Muscle of back (tissue), 13 donors: ENCODE data around the gene CLTCL1. TPM values are rescaled to one million over a fixed set of nuclear protein-coding genes. Genes with fewer than 3 reads are reported as not detected.
"Not testable (repeated sequence)": the region's sequence is repeated elsewhere in the genome, so short reads cannot be mapped to it uniquely, and the experiment has no call there.

Source experiments
- DNase-seq, 3 donors: peaks; one replicate each; pipeline versions ENCODE4 v3.0.0 to v3.0.0-alpha.2; 2013
- long read RNA-seq, 9 donors: transcript quantifications; one replicate each; lab custom pipeline, GENCODE V29; 2026
- polyA plus RNA-seq, 10 donors: library from polyadenylated mRNA; unstranded; fragments of 120-200 nt; gene quantifications; one replicate each; pipeline ENCODE4 v1.2.1, GENCODE V29; 2013; ENCODE audit not compliant: insufficient read length in 10 of 10

Gene CLTCL1
- 10 to 100 TPM; 11.6 to 27.6 (median 18.6) TPM for polyA plus RNA-seq
- long read RNA-seq, donor 1, full-length matches to known transcripts, result 1 of 1 reads
- long read RNA-seq, donor 1, partial matches to known transcripts, result 0 of 1 reads
- long read RNA-seq, donor 1, other reads (novel, unspliced or antisense), result 0 of 1 reads
- long read RNA-seq, donor 2, full-length matches to known transcripts, result 1 of 1 reads
- long read RNA-seq, donor 2, partial matches to known transcripts, result 0 of 1 reads
- long read RNA-seq, donor 2, other reads (novel, unspliced or antisense), result 0 of 1 reads
- long read RNA-seq, donor 3, result 0 reads
- long read RNA-seq, donor 4, full-length matches to known transcripts, result 1 of 1 reads
- long read RNA-seq, donor 4, partial matches to known transcripts, result 0 of 1 reads
- long read RNA-seq, donor 4, other reads (novel, unspliced or antisense), result 0 of 1 reads
- long read RNA-seq, donor 5, result 0 reads
- long read RNA-seq, donor 6, result 0 reads
- long read RNA-seq, donor 7, result 0 reads
- long read RNA-seq, donor 8, result 0 reads
- long read RNA-seq, donor 9, result 0 reads

DNA sequence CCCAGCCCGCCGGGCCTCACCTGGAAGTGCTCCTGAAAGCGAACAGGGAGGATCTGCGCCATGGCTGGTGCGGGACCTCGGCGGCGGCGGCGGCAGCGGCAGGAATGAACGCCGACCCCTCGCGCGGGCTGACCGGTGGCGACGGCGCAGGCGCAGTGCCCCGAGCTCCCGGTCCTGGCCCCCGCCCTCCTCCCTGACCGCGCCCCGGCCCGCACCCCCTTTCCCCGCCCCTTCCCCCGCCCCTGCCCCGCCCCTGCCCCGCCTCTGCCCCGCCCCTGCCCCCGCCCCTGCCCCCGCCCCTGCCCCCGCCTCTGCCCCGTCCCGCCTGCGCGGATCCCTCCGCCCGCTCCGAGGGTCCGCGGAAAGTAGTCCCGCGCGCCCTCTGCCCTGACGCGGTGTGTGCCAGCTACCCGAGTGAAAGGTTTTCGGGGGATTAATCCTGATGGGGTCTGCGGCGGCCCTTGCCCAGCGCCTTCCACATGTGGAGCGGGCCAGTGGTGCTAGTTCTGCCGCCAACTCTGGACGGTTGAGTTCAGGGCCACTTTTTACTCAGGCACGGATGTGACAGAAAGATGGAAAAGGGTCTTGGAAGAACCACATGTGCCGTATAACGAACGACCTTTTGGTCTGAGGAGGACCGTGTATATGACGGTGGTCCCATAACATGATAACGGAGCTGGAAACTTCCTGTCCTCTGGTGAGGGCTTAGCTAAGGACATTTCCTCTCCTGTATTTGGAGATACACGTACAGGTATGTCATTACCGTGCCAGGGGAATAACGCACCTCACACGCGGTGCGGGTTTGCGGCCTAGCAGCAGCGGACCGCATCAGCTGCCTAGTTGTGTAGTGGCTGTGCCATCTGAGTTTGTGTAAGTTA, at the start of gene CLTCL1:
Gene CLTCL1, minus strand, starts transcription at position 140 of the 878 bp plus-strand sequence. Its CDS starts 78 bp downstream, at position 62.
- DNase-seq, result peak; percentile 62 to 95 (median 78)

DNA sequence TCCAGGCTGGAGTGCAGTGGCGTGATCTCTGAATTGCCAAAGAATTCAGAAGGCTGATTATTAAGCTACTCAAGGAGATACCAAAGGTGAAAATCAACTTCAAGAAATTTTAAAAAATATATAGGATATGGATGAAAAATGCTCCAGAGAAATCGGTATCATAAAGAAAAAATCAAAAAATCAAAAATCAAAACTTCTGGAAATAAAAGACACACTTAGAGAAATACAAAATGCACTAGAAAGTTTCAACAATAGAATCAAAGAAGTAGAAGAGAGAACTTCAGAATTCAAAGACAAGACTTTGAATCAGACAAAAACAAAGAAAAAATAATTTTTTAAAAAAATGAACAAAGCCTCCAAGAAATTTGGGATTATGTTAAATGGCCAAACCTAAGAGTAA, 45.6 kb upstream of the CLTCL1 start:
- no peak for DNase-seq

DNA sequence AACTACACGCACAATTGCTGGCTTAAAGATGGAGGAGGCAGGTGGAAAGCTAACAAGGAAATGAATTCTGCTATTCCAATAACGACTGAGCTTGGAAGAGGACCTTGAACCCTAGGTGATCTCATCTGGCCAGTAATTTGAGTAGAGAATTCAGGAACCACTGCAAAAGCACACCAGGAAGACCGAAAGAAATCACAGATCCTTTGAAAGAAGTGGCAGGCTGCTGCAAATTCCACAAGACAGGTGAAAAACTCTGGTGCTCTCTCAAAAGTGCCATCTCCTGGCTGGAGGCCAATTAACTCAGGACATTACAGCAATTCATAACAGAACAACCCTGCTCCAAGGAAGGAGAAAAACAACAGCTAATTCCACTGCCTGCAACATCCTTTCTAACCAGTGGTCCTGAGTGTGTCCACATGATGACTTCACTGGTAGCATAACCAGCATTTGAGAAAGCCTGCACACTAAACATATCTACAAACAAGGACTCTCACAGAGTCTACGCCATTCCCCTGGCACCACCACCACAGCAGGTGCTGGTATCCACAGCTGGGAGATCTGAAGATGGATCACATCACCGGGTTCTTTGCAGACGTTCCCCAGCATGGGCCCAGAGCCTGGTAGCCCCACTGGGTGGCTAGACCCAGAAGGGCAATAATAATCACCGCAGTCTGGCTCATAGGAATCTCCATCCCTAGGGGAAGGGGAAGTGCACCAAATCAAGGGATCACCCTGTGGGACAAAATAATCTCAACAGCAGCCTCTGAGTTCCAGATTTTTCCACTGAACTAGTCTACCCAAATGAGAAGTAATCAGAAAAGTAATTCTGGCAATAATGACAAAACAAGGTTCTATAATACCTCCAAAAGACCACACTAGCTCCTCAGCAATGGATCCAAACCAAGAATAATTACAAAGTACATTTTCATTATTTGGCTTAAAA, 44.9 kb upstream of the CLTCL1 start:
- DNase-seq, result no peak

DNA sequence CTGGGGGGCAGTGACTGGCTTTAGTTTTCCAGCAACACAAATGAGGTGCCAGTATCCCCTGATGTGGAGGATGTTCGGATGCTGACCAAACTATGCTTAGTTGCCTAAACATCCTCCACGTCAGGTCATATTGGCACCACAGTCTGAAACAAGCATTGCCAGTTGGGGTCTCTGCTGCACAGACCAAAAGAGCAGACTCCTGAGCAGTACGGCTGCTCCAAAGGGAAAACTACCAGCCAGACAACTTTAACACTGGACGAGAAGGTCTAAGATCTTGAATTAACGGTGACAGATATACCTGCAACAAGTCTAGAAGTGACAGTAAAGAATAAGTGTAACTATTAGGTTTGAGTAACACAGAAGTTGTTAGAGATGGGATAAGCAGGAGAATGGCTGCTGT, 40.5 kb upstream of the CLTCL1 start:
- no peak for DNase-seq

DNA sequence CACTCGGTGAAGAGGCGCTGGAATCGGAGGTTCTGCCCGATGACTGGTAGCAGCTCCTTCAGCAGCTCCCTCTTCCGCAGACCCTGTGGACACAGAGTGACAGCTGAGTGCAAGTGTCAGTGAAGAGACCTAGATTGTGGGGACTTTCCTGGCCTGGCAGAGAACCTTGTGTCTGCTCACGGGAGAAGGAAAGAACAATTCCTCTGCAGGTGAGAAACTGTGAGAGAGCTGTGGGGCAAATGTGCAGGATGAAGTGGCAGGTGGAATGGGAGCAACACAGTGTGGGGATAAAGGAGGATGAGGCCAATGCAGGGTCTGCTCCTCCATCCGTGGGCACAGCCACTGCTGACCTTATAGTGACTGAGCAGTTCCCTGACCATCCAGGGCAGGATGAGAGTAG, 40.0 kb upstream of the CLTCL1 start:
- DNase-seq, result no peak

DNA sequence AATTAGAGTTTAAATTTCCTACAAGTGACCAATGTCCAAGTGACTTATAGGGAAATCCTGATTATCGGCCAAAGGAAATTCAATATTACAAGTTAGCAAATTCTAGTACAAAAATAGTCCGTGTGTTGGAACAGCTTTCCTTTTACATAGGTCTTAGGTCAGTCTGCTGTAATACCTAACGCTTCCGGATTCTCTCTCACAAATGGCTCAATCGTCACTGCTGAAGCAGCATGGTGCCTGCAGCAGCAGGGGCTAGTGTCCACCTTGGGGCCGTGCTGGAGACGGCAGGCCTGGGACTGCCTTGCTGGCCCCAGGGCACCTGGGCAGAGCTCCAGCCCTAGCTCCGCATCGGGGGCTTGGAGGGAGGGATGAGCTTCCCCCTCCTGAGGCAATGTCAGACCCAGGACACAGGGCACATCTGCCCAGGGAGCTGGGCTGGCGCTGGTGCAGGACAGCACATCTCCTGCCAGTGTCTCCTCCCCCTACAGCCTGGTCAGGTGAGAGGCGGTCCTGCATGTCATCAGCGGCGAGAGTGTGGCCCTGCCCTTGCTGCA, 39.4 kb upstream of the CLTCL1 start:
- no peak for DNase-seq

DNA sequence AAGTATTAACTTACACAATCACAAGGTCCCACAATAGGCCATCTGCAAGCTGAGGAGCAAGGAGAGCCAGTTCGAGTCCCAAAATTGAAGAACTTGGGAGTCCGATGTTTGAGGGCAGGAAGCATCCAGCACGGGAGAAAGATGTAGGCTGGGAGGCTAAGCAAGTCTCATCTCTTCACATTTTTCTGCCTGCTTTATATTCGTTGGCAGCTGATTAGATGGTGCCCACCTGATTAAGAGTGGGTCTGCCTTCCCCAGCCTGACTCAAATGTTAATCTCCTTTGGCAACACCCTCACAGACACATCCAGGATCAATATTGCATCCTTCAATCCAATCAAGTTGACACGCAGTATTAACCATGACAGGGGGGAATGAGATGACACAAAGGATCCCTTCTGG, 38.7 kb upstream of the CLTCL1 start:
- not testable (repeated sequence) for DNase-seq

DNA sequence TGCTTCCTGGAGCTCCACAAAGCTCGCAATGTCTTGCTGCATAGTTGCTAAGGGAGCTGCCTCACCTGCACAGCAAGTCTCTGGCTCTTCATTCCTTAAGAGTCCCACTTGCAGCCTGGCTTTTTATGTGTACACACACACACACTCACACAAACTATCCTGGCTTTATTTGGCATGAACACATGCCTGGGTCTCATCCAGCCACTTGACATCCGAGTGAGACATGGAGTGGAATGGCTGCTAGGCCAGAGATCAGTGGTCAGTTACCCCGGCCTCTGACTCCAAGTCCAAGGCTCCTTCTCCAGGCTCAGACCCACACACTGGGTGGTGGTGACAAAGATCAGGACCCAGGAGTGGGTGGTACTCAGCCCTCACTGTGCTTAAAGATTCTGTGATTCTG, 37.9 kb upstream of the CLTCL1 start:
- DNase-seq, result no peak

DNA sequence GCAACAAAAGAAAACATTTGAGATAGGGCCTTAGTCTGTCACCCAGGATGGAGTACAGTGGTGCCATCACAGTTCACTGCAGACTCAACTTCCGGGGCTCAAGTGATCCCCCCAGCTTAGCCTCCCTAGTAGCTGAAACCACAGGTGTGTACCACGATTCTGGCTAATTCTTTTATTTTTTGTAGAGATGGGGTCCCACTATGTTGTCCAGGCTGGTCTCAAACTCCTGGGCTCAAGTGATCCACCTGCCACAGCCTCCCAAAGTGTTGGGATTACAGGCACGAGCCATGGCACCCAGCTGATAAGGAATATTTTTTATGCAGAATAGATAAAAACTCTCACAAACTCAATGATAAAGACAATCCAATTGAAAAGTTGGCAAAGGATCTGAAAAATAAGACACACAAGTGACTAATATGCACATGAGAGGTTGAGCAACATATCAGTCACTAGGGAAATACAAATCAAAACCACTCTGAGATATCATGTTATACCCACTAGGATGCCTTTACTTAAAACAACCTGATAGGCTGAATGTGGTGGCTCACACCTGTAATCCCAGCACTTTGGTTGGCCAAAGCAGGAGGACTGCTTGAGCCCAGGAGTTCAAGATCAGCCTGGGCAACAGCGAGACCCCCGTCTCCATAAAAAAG, 33.9 kb upstream of the CLTCL1 start:
- DNase-seq, result no peak

DNA sequence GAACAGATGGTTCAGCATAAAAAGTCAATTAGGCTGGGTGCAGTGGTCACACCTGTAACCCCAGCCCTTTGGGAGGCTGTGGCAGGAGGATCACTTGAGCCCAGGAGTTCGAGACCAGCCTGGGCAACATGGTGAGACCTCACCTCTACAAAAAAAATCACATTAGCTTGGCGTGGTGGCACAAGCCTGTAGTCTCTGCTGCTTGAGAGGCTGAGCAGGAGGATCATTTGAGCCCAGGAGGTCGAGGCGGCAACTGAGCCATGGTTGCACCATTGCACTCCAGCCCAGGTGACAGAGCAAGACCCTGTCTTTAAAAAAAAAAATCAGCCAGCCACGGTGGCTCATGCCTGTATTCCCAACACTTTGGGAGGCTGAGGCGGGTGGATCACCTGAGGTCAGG, 31.9 kb upstream of the CLTCL1 start:
- not testable (repeated sequence) for DNase-seq

DNA sequence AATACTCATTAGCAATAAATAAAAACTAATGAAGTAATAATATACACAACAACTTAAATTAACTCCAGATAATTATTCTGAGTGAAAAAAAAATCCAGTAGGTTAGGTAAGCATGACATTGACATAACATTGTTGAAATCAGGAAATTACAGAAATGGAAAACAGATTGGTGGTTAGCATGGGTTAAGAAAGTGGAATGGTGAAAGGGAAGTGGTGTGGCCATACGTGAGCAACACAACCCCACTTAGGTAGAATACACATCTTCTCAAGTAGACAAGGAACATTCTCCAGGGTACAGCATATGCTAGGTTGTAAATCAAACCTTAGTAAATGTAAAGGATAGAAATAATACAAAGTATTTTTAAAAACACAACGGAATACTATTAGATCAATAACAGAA, 30.2 kb upstream of the CLTCL1 start:
- DNase-seq, result no peak

DNA sequence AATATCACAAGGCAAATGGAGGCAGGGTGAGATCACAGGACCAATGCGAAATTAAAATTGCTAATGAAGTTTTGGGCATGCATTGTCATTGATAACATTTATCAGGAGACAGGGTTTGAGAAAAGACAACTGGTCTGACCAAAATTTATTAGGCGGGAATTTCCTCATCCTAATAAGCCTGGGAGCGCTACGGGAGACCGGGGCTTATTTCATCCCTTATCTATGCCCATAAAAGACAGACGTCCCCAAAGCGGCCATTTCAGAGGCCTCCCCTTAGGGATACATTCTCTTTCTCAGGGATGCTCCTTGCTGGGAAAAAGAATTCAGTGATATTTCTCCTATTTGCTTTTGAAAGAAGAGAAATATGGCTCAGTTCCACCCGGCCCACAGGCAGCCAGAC, 28.6 kb upstream of the CLTCL1 start:
- not testable (repeated sequence) for DNase-seq

DNA sequence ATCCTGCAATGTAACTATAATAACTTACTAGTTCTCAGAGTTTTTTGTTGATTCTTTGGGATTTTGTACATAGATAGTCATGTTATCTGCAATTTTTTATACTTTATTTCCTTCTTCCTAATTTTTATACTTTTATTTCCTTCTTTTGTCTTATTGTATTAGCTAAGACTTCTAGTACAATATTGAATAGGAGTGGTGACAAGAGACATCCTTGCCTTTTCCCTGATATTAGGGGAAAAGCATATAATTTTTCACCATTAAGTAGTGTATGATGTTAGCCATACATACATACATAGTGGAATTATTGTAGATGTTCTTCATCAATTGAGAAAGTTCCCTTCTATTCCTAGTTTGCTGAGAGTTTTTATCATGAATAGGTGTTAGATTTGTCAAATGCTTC, 27.8 kb upstream of the CLTCL1 start:
- DNase-seq, result no peak

DNA sequence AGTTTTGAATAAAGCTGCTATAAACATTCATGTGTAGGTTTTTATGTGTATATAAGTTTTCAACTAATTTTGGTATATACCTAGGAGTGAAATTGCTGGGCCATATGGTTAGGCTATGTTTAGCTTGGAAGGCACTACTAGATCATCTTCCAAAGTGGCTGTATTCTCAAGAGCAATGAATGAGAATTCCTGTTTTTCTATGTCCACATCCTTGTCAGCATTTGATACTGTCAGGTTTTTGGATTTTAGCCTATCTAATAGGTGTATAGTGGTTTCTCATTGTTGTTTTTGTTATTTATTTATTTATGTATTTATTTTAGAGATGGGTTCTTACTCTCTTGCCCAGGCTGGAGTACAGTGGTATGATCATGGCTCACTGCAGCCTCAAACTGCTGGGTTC, 26.3 kb upstream of the CLTCL1 start:
- no peak for DNase-seq

DNA sequence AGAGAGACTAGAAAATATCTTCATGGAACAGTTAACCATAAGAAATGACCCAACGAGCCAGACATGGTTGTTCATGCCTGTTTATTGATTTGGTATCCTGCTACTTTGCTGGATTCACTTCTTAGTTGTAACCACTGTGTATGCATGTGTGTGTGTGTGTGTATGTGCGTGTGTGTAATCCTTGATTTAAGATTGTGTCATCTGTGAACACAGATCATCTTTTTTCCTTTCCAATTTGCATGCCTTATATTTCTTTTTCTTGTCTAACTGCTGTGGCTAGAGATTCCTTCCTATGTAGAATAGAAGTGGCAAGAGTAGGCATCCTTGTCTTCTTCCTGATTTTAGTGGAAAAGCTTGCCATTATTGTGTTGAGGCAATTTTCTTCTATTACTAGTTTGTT, 16.4 kb upstream of the CLTCL1 start:
- DNase-seq, result no peak

DNA sequence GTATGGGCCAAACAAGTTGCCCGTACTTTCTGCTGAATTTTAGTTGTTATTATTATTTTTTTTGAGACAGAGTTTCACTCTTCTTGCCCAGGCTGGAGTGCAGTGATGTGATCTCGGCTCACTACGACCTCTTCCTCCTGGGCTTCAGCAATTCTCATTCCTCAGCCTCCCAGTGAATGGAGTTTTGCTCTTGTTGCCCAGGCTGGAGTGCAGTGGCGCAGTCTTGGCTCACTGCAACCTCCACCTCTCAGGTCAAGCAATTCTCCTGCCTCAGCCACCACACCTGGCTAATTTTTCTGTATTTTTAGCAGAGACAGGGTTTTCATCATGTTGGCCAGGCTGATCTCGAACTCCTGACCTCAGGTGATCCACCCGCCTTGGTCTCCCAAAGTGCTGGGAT, 15.0 kb upstream of the CLTCL1 start:
- not testable (repeated sequence) for DNase-seq

DNA sequence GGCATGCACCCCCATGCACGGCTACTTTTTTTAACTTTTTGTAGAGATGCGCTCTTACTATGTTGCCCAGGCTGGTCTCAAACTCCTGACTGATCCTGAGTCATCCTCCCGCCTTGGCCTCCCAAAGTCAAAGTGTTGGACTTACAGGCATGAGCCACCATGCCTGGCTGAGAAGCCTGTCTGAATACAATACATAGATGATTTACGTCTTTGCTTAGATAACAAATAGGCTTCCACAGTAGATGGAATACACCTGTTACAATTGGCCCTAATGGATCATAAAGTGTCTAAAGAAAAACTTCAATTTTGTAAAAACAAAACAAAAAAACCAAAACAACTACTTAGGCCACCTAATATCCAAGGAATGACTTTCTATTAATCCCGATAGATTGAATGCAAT, 13.0 kb upstream of the CLTCL1 start:
- no peak for DNase-seq

DNA sequence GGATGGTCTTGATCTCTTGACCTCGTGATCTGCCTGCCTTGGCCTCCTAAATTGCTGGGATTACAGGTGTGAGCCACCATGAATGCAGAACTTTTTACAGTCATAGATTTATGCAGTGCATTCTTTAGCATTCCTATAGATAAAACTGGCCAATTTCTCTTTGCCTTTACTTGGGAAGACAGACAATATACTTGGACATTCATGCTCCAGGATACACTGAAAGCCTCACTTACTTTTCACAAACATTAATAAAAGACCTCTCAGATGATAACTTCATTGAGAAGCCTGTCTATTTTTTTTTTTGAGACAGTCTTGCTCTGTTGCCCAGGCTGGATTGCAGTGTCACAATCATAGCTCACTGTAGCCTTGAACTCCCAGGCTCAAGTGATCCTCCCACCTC, 12.3 kb upstream of the CLTCL1 start:
- no peak for DNase-seq

DNA sequence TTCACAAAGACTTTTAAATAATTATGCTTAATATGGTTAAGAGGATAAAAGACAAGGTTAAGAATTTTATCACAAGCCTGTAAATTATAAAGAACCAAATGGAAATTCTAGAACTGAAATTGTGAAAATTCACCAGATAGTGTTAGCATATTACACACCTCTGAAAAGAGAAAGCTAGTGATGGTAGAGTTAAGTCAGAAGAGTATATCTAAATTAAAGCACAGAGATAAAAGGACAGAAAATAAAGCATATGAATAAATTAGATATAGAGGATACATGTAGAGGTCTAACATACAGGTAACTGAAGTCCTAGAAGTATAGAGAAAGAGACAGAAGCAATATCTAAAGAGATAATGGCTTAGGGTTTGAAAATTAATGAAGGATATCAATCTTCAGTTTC, 4.2 kb upstream of the CLTCL1 start:
- DNase-seq, result no peak

DNA sequence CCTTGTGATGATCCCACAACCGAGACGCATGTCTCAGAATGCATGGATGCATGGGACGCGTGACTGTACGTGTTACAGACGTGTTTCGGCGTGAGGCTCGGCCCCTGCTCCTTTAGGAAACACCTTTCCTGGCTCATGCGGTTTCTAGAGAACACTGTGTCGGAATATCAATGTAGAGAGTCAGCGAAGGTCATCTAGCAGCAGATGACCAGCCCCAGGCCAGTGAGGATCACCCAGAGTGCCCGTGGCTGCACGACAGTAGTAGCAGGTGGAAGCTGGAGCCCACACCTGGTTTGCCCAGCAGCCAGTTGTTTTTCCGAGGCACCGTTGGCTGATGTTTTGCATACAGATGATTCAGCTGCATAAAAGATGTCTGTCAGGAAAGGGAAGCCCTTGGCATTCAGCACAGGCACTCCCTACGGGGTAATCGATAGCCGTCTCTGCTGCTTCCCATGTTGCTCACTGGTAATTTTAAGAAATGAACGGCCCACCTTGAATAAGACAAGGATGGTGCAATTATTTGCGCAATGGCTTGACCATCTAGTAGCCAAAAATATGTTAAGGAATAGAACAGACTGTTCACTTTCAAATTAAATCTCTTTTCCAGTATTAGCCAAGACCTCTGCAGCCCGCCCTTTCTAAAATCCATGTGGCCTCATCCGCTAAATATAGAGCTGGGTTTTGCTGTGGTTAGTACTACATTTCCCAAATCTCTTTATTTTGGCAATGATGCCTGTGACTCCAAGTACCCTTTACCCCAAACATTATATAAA, 1.1 kb upstream of the CLTCL1 start:
- no peak for DNase-seq
